Skin of body (tissue), 2 donors: ENCODE results near the gene HCRT. TPM values are rescaled to one million over a fixed set of nuclear protein-coding genes. Genes with fewer than 3 reads are reported as not detected.
"Not testable (repeated sequence)": the region's sequence is repeated elsewhere in the genome, so short reads cannot be mapped to it uniquely, and the experiment has no call there.

Experiments used
- DNase-seq: peaks from one replicate; lab custom pipeline; 2025; lab: John Stamatoyannopoulos, UW
- total RNA-seq: library from RNA; depleted of rRNA; stranded (reverse); fragments of >200 nt; gene quantifications from one replicate; pipeline ENCODE4 v1.2.3, GENCODE V29; 2014

The HCRT gene
- total RNA-seq, 1 donor from 2014 or later = not detected

- no peak for DNase-seq
These were observed 43.9 kb downstream of the HCRT start for GRCh38 chr17:42141382-42141781.

DNA sequence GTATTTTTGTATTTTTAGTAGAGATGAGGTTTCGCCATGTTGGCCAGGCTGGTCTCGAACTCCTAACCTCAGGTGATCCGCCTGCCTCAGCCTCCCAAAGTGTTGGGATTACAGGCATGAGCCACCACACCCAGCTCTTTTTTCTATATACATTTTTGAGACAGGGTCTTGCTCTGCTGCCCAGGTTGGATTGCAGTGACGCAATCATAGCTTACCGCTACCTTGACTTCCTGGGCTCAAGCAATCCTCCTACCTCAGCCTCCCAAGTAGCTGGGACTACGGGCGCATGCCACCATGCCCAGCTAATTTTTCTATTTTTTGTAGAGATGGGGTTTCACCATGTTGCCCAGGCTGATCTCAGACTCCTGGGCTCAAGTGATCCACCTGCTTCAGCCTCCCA lies 44.6 kb downstream of the HCRT start:
- DNase-seq = not testable (repeated sequence)

GRCh38 chr17:42138749-42139492 lies 46.3 kb downstream of the HCRT start:
- DNase-seq = no peak

DNA sequence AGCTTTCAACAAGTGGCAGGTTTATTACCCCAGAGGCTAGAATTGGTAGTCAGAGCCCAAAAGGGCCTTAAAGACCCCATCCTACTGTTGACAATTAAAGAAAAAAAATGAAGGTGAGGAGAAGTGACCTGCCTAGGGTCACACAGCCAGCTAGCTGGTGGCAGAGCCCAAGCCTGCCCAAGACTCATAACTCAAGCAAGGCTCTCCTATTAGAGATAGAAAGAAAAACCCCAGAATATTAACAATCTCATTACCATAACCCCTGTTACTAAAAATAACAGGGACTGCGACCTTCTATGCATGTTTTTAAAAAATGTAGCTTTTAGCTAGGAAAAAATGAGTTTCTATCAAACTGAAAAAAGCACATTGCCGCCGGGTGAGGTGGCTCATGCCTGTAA lies 48.6 kb downstream of the HCRT start:
- no peak for DNase-seq

GRCh38 chr17:42135664-42136653 lies 49.3 kb downstream of the HCRT start:
- DNase-seq = no peak

DNA sequence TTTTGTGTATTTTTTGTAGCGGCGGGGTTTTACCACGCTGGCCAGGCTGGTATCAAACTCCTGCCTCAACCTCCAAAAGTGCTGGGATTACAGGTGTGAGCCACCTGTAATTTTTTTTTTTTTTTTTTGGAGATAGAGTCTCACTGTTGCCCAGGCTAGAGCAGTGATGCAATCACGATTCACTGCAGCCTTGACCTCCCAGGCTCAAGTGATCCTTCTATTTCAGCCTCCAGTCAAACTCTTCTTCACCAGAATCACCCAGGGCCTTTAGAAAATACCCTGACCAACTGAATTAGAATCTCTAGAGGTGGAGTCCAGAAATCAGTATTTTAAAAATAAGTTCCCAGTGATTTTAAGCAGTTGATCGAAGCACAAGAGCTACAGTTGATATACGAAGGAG lies 50.1 kb downstream of the HCRT start:
- DNase-seq = no peak

Other genes starting within 250 kb of the HCRT start
- gene CNP, start 218.7 kb downstream of the HCRT start, total RNA-seq = 34.0 TPM
- gene DNAJC7, start 168.0 kb downstream of the HCRT start, total RNA-seq = 74.8 TPM
- 21.5 TPM for gene NKIRAS2, start 165.4 kb downstream of the HCRT start, total RNA-seq
- gene C17orf113, start 134.9 kb downstream of the HCRT start, total RNA-seq = 1.8 TPM
- 1.3 TPM for gene ZNF385C, start 87.0 kb downstream of the HCRT start, total RNA-seq
- 5.4 TPM for gene DHX58, start 72.7 kb downstream of the HCRT start, total RNA-seq
- gene KAT2A, start 64.1 kb downstream of the HCRT start, total RNA-seq = 19.2 TPM
- gene HSPB9, start 62.6 kb downstream of the HCRT start, total RNA-seq = not detected
- 38.8 TPM for gene RAB5C, start 30.5 kb downstream of the HCRT start, total RNA-seq
- not detected for gene KCNH4, start 4.3 kb downstream of the HCRT start, total RNA-seq
- 5.4 TPM for gene GHDC, start 9.0 kb upstream of the HCRT start, total RNA-seq
- gene STAT5B, start 90.9 kb upstream of the HCRT start, total RNA-seq = 35.6 TPM
- gene STAT5A, start 103.0 kb upstream of the HCRT start, total RNA-seq = 27.8 TPM
- 107 TPM for gene STAT3, start 203.0 kb upstream of the HCRT start, total RNA-seq
- gene CAVIN1, start 237.8 kb upstream of the HCRT start, total RNA-seq = 178 TPM